ENCODE results near the gene NTM.

DNA sequence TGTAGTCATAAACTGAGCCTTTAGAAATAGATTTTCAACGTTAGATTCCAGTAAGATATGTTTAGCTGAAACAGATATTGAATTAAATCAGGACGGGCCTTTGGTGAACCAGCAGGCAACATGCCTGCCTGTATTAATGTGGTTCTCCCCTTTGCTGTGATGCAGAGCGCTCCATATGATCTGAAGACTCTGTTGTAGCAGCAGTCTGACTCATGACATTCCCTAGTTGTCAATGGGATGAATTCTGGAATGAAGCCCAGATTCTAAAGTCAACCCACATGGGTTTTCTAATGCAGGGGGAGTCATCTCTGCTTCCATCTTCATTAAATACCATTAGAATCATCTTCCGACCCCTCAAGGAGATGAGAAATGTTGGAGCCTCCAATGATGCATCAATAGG, 864.5 kb downstream of the NTM start:
- no peak for TF ChIP-seq TAF1 (IDR thresholded peaks at IDR 0.05; ENCODE audit: low read depth, low read length)
- no peak for TF ChIP-seq POLR2AphosphoS5 (IDR thresholded peaks at IDR 0.05; ENCODE audit: low read depth, low read length)
- TF ChIP-seq POLR2A (IDR thresholded peaks at IDR 0.05; ENCODE audit: low read depth, low read length): no peak
- TF ChIP-seq SPI1 (IDR thresholded peaks at IDR 0.05; ENCODE audit: low read depth, low read length): no peak
- TF ChIP-seq PAX5 (IDR thresholded peaks at IDR 0.05; ENCODE audit: insufficient read depth, low read length, severe bottlenecking): no peak
- no peak for TF ChIP-seq POU2F2 (IDR thresholded peaks at IDR 0.05; ENCODE audit: low read depth, low read length)

Measured in GM12891 (cell line).